Inflammatory macrophage (primary cell): ENCODE measurements around the gene SPAG9.
A peak's percentile ranks its signal among the peaks of the same experiment; 100 is the strongest.

Source experiments
- DNase-seq, 2 donors: peaks; one replicate each; pipeline ENCODE4 v3.0.0-alpha.2; 2020 to 2022

SPAG9 gene

GRCh38 chr17:50981279-50981678, 139.4 kb downstream of the SPAG9 start:
- no peak for DNase-seq

- DNase-seq = no peak
Observed at GRCh38 chr17:50979524-50979927, 141.1 kb downstream of the SPAG9 start.

- no peak for DNase-seq
Observed at GRCh38 chr17:50977487-50978159, 143.0 kb downstream of the SPAG9 start.

GRCh38 chr17:50976951-50977472, 143.7 kb downstream of the SPAG9 start:
- peak in 1 of 2 donors; percentile 11 for DNase-seq

- no peak for DNase-seq
Observed at GRCh38 chr17:50973557-50974494, 146.8 kb downstream of the SPAG9 start.

- DNase-seq = no peak
Observed at GRCh38 chr17:50972577-50972976, 148.1 kb downstream of the SPAG9 start.

GRCh38 chr17:50967795-50968194, 152.9 kb downstream of the SPAG9 start:
- no peak for DNase-seq

GRCh38 chr17:50966163-50966666, 154.5 kb downstream of the SPAG9 start:
- no peak for DNase-seq

GRCh38 chr17:50963139-50963538, 157.5 kb downstream of the SPAG9 start:
- DNase-seq = peak in 1 of 2 donors; percentile 19

GRCh38 chr17:50961282-50962220, 159.1 kb downstream of the SPAG9 start:
- no peak for DNase-seq

- DNase-seq = no peak
Observed at GRCh38 chr17:50959341-50959740, 161.3 kb downstream of the SPAG9 start.

GRCh38 chr17:50957600-50958575, 162.8 kb downstream of the SPAG9 start:
- DNase-seq = no peak

- peak; percentile 57 for DNase-seq
Observed at GRCh38 chr17:50956750-50957523, 163.7 kb downstream of the SPAG9 start.

- DNase-seq = no peak
Observed at GRCh38 chr17:50956409-50956749, 164.3 kb downstream of the SPAG9 start.

GRCh38 chr17:50955667-50956120, 165.0 kb downstream of the SPAG9 start:
- DNase-seq = no peak

- DNase-seq = no peak
Observed at GRCh38 chr17:50955160-50955559, 165.5 kb downstream of the SPAG9 start.

- DNase-seq = no peak
Observed at GRCh38 chr17:50954641-50955121, 166.0 kb downstream of the SPAG9 start.

GRCh38 chr17:50953831-50954601, 166.7 kb downstream of the SPAG9 start:
- DNase-seq = peak; percentile 15 to 55

GRCh38 chr17:50953518-50953830, 167.2 kb downstream of the SPAG9 start:
- no peak for DNase-seq
